Ovary (tissue), 9 donors: ENCODE results near the gene GPR17. TPM values are rescaled to one million over a fixed set of nuclear protein-coding genes. Genes with fewer than 3 reads are reported as not detected.

ENCODE experiments used
- DNase-seq, 5 donors: peaks; one replicate each; pipeline ENCODE4 v3.0.0-alpha.2; 2019 to 2020
- H3K27ac ChIP-seq, 2 donors: fragments of 200-600 bp; one replicate each; pipeline versions ENCODE4 v1.5.1 to v1.8.0; 2019 to 2022
- H3K27me3 ChIP-seq: fragments of 200-600 bp; one replicate; pipeline ENCODE4 v1.8.0; 2022
- H3K36me3 ChIP-seq: fragments of 200-600 bp; sonication (generic); one replicate; pipeline ENCODE4 v1.5.1; 2019
- H3K4me1 ChIP-seq: one replicate; pipeline ENCODE4 v1.8.1; 2013; ENCODE audit warnings: mild to moderate bottlenecking, moderate library complexity; ENCODE audit not compliant: insufficient read depth
- H3K4me3 ChIP-seq: fragments of 200-600 bp; sonication (generic); one replicate; pipeline ENCODE4 v1.5.1; 2017
- H3K9me3 ChIP-seq, 2 donors: fragments of 200-600 bp in 1 of 2; sonication (generic) in 1 of 2; one replicate each; pipeline versions ENCODE4 v1.5.1 to v1.8.1; 2013 to 2019; ENCODE audit warnings: mild to moderate bottlenecking in 1 of 2, moderate library complexity in 1 of 2
- CTCF ChIP-seq, 3 donors: fragments of 450-650 bp in 2 of 3; fragments of 200-600 bp in 1 of 3; IDR thresholded peaks; one replicate each; pipeline versions ENCODE4 v1.5.1 to v1.8.0; 2016 to 2022; ENCODE audit warnings: antibody characterized with exemption in 3 of 3, mild to moderate bottlenecking in 1 of 3
- EP300 ChIP-seq: sonication (generic); formaldehyde crosslinking; IDR thresholded peaks from one replicate; pipeline ENCODE4 v1.6.1; 2017; ENCODE audit warnings: antibody characterized with exemption
- POLR2A ChIP-seq: fragments of 450-650 bp; IDR thresholded peaks from one replicate; pipeline ENCODE4 v1.6.1; 2017; ENCODE audit warnings: antibody characterized with exemption, mild to moderate bottlenecking, moderate library complexity
- WGBS, 3 donors: extraction: QIAGEN DNeasy Blood & Tissue Kit in 1 of 3; methylation state at CpG; one replicate each; pipeline versions ENCODE4 v1.1.5 to v1.1.7; 2013 to 2017; 5-methylcytosine and 5-hydroxymethylcytosine counted together
- intact Hi-C, 4 donors: fragments of 100-400 bp; cut with DNase I; formaldehyde crosslinking; loops; one replicate each; pipeline versions ENCODE4 v1.11.0 to v1.15.1; 2022 to 2023
- polyA plus RNA-seq, 2 donors: library from polyadenylated mRNA; stranded (reverse); fragments of 200-250 nt in 1 of 2; fragments of 350-450 nt in 1 of 2; fragmentation: Illumina TruSeq in 1 of 2; extraction: RNeasy Lipid Tissue Mini Kit (QIAGEN cat#74804) in 1 of 2; gene quantifications; one replicate each; pipeline ENCODE4 v1.2.3, GENCODE V29; 2013 to 2014
- total RNA-seq, 7 donors: library from RNA; depleted of rRNA in 2 of 7; stranded (reverse); fragments of >200 nt in 2 of 7; fragmentation: NEBNext Ultra II Directional in 3 of 7; extraction: Animal tissue kit (Norgen Biotek cat#: 25700) in 3 of 7; gene quantifications; one replicate each; pipeline versions ENCODE4 v1.1.0 to v1.2.4, GENCODE V29; 2016 to 2023
- donor health status: DM: no; HTN: no; CAD: no; lungs with moderate emphysema.
- donor health status: DM: no; HTN: no; CAD: no.
- donor health status: Bipolar disorder and iron deficiency.
- donor health status: DM: yes; HTN: yes; CAD: no.
- donor health status: DM: no; HTN: no; CAD: no.
- donor health status: DM: yes; HTN: yes; CAD: no.

Gene GPR17
- total and polyA plus RNA-seq, 9 donors = 0.18 TPM; not detected in 8

DNA sequence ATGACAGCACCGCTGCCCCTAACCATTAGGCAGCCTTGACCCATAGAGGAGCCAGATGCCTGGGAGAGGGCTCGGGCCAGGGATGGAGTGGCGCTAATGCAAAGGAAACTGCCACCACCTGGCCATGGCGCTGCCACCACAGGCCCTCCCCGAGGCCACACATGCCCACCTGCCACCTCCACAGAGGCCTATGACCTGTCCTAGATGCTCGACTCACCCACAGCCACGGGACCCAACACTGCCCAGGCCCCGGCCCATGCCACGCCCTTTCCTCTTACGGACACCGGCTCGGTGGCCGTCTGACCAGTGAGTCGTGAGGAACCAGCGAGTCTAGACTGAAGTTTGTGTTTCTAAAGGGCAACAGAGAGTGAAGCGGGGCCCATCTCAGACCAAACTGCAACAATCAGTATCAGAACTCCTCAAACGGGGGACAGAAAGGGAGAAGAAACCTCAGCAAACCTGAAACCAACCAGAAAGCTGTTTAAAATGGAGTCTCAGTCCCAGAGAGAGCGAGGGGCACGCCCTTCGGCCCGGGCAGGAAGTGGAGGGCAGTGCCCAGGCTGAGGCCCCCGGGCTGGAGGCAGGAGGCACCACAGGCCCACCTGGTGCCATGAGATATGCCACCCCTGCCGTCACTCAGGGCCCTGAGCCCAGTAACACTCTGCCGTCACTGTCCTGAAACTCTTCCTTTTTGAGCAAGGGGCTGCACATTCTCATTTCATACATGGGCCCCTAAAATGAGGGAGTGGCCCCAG, 711 bp downstream of the GPR17 start:
- no peak overlapping the region for H3K4me3 ChIP-seq
- no peaks in the 10 kb centered on the region for H3K4me1 ChIP-seq

GRCh38 chr2:127647242-127648190, 1.6 kb downstream of the GPR17 start:
- no peak overlapping the region for H3K4me3 ChIP-seq
- 78 to 87% (median 82%) methylated on average over 16 of the region's 16 CpGs for WGBS, 3 donors
- no peak for TF ChIP-seq POLR2A
- TF ChIP-seq CTCF (IDR thresholded peaks at IDR 0.05) = no peak
- TF ChIP-seq EP300 = no peak
- no peaks in the 10 kb centered on the region for H3K36me3 ChIP-seq
- no peaks in the 10 kb centered on the region for H3K9me3 ChIP-seq
- no peaks in the 10 kb centered on the region for H3K27me3 ChIP-seq
- no peak overlapping the region for H3K27ac ChIP-seq
- no peaks in the 10 kb centered on the region for H3K4me1 ChIP-seq
- intact Hi-C loops = loop anchor here in 1 of 4 donors (10.0 kb wide), 1 partner anchor 113 kb away; the partner anchor contains the start of gene MYO7B
- no peak for DNase-seq

More for the DNA sequence above, 711 bp downstream of the GPR17 start:
- H3K36me3 ChIP-seq = no peaks in the 10 kb centered on the region
- WGBS, 3 donors = 86 to 92% (median 87%) methylated on average over 24 of the region's 24 CpGs
- H3K27me3 ChIP-seq = no peaks in the 10 kb centered on the region
- no peak for TF ChIP-seq CTCF (IDR thresholded peaks at IDR 0.05)
- no peak for TF ChIP-seq EP300
- TF ChIP-seq POLR2A = no peak
- no peak for DNase-seq
- H3K27ac ChIP-seq = no peak overlapping the region
- intact Hi-C loops = loop anchor here in 1 of 4 donors (10.0 kb wide), 1 partner anchor 112 kb away; the partner anchor contains the start of gene MYO7B
- no peaks in the 10 kb centered on the region for H3K9me3 ChIP-seq

DNA sequence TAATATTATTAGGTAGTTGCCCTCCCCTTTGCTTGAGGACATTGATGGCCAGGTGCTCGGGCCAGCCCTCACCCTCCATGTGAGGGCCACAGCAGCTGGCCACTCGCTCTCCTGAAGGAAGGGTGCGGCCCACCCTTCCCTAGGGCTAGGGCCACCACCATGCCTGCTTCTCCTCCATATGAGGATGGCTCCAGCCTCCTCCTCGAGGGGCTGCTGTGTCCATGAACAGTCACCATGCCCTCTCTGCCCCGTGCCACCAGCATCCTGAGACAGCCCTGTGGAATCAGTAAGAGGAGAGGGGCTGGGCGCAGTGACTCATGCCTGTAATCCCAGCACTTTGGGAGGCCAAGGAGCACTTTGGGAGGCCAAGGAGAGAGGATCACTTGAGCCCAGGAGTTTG, 2.4 kb downstream of the GPR17 start:
- 90 to 96% (median 90%) methylated on average over 6 of the region's 6 CpGs for WGBS, 3 donors
- Histone ChIP-seq H3K4me1 (no peaks in the 10 kb centered on the region), H3K9me3 (no peaks in the 10 kb centered on the region), H3K36me3 (no peaks in the 10 kb centered on the region), H3K27me3 (no peaks in the 10 kb centered on the region), H3K4me3 (no peak overlapping the region), H3K27ac (no peak overlapping the region)
- no peak for TF ChIP-seq EP300
- no peak for TF ChIP-seq POLR2A
- TF ChIP-seq CTCF (IDR thresholded peaks at IDR 0.05) = no peak
- intact Hi-C loops = loop anchor here in 1 of 4 donors (10.0 kb wide), 1 partner anchor 114 kb away; the partner anchor contains the start of gene MYO7B
- DNase-seq = no peak

GRCh38 chr2:127649100-127649611, 3.2 kb downstream of the GPR17 start:
- no peaks in the 10 kb centered on the region for H3K9me3 ChIP-seq
- H3K4me1 ChIP-seq = no peaks in the 10 kb centered on the region
- no peak overlapping the region for H3K27ac ChIP-seq
- H3K36me3 ChIP-seq = no peaks in the 10 kb centered on the region
- no peak for TF ChIP-seq POLR2A
- no peak for TF ChIP-seq CTCF (IDR thresholded peaks at IDR 0.05)
- no peak for TF ChIP-seq EP300
- no peaks in the 10 kb centered on the region for H3K27me3 ChIP-seq
- no peak for DNase-seq
- no peak overlapping the region for H3K4me3 ChIP-seq
- WGBS, 3 donors = 81 to 86% (median 84%) methylated on average over 12 of the region's 12 CpGs
- intact Hi-C loops = loop anchor here in 1 of 4 donors (10.0 kb wide), 1 partner anchor 114 kb away; the partner anchor contains the start of gene MYO7B
